GM06990 (cell line): Measurements from ENCODE around the gene MYEOV.

ENCODE experiments used
- DNase-seq: peaks from one replicate; pipeline ENCODE4 v3.0.0-alpha.2; 2011; ENCODE audit not compliant: insufficient read length; ENCODE audit errors: extremely low read depth
- H3K27me3 ChIP-seq: replicated peaks from 2 replicates; pipeline ENCODE4 v1.6.0; 2011; ENCODE audit warnings: low read length; ENCODE audit not compliant: control insufficient read depth, insufficient read depth
- H3K36me3 ChIP-seq: 2 replicates; pipeline ENCODE4 v1.5.1; 2011; ENCODE audit warnings: low read length; ENCODE audit not compliant: control insufficient read depth, insufficient read depth
- H3K4me3 ChIP-seq: replicated peaks from 2 replicates; pipeline ENCODE4 v1.5.1; 2011; ENCODE audit warnings: low read depth, mild to moderate bottlenecking, control low read depth, low read length
- TF ChIP-seq, protein P1 (sequence below): IDR thresholded peaks from 2 replicates; pipeline ENCODE4 v1.5.1; 2011; ENCODE audit warnings: low read length, control low read depth, mild to moderate bottlenecking, inconsistent platforms; ENCODE audit not compliant: insufficient read depth, poor library complexity, severe bottlenecking

The MYEOV gene

DNA sequence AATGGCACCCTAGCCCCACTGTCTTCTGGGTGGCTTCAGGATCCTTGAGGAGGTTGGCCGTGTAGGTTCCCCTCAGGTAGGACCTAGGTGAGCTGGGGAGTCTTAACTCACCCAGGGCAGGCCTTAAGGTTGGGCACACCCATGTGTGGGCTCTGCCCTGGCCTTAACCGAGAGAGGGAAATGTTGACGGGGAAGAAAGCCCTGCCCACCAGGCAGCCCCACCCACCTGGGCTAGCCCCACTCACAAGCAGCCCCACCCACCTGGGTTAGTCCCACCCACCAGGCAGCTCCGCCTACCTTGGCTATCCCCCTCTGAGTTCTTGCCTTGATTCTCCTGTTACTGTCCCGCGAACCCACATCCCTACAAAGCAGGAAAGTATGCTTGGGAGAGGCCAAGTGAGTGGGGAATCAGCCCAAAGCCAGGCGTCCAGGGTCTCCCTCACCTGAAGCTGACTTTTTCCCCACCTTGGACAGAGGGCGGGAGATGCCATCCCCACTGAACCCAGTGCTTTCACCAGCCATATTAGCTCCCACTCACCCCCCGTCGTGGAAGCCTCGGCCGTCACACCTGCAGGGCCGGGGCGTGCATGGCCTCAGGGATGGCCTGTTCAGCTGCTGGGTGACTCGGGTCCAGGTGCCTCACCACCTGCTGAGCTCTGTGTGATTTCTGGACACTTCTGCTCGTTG lies at the start of gene MYEOV:
Gene MYEOV (plus strand): TSS at position 337 of the 687 bp plus-strand sequence. CDS start 1,200 bp downstream, outside the sequence.
- peak; percentile 69 for DNase-seq
- no peaks in the 10 kb centered on the region for H3K27me3 ChIP-seq
- no peaks in the 10 kb centered on the region for H3K36me3 ChIP-seq
- TF ChIP-seq, protein P1, sequence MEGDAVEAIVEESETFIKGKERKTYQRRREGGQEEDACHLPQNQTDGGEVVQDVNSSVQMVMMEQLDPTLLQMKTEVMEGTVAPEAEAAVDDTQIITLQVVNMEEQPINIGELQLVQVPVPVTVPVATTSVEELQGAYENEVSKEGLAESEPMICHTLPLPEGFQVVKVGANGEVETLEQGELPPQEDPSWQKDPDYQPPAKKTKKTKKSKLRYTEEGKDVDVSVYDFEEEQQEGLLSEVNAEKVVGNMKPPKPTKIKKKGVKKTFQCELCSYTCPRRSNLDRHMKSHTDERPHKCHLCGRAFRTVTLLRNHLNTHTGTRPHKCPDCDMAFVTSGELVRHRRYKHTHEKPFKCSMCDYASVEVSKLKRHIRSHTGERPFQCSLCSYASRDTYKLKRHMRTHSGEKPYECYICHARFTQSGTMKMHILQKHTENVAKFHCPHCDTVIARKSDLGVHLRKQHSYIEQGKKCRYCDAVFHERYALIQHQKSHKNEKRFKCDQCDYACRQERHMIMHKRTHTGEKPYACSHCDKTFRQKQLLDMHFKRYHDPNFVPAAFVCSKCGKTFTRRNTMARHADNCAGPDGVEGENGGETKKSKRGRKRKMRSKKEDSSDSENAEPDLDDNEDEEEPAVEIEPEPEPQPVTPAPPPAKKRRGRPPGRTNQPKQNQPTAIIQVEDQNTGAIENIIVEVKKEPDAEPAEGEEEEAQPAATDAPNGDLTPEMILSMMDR, result no peak
- H3K4me3 ChIP-seq, result peak within 1 kb of the TSS; percentile 27

DNA sequence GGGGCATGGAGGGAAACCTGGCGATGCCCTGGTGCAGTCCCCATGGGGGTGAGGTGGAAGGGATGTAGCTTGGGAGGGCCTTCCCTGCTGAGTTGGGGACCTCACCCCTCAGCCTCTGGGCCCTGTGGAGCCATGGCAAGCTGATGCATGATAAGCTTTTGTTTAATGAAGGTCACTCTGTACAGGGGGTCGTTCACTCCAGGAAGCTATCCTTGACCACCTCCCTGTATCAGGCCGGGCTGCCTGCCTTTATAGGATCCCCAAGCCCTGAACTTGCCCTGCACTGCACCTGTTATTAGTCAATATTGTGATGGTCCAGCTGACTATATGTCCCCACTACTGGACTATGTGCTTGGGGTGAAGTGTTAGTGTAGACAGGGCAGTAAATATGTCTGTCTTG lies 49.7 kb upstream of the MYEOV start:
- H3K36me3 ChIP-seq, result no peaks in the 10 kb centered on the region
- TF ChIP-seq, protein P1, result no peak
- H3K27me3 ChIP-seq, result no peaks in the 10 kb centered on the region
- H3K4me3 ChIP-seq, result no peak overlapping the region
- no peak for DNase-seq

DNA sequence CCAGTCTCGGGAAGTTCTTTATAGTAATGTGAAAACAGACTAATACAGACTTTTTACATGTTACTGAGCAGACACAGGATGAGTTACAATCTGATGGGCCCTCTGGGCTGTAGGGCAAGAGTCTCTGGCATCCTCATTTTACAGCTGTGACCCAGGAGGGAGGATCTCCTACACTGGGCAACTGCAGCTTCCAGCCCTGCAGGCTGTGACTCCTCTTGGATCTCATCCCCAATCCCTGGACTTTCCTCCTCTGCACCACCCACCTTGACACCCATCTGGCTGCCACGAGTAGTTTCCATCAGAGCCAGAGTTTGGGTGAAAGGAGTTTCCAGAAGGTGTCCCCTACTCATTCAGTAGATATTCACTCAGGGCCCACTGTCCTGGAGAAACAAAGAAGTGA lies 48.9 kb upstream of the MYEOV start:
- TF ChIP-seq, protein P1, result no peak
- Histone ChIP-seq H3K36me3 (no peaks in the 10 kb centered on the region), H3K4me3 (no peak overlapping the region), H3K27me3 (no peaks in the 10 kb centered on the region)
- no peak for DNase-seq

DNA sequence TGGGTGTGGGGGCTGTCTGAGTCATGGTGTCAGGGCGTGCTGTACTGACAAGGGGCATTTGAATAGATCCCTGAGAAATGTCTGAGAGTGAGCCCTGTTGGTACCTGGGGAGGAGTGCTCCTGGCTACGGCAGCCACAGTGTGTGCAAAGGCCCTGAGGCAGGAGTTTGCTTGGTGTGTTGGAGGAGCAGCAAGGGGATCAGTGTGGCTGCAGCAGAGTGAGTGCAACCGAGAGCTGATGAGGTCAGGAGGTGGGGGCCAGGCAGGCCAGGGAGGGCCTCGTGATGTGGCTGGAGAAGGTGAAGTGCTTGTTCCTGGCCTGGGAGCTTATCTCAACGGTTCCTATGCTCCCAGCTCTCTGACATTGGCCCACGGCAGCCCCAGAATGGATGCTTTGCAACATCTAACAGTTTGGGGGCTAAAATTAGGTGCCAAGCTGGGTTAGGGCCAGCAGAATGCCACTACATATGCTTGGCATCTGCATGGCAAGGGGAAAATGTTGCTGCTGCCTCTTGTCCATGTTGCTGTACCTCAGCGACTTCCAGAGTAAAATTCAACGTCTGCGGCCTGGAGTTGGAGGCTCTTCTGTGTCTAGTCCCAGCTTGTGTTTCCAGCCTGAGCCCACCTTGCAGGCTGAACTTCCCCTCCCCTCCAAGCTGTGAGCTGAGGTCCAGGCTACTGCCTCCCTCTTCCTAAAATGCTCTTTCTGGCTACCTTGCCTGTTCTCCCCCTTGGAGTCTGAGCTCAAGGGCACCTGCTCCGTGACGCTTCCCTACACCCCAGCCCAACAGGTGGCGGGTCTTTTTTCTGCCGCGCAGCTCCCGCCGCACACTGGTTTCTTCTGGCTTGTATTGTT lies 48.2 kb upstream of the MYEOV start:
- TF ChIP-seq, protein P1, result no peak
- DNase-seq, result no peak
- H3K27me3 ChIP-seq, result no peaks in the 10 kb centered on the region
- H3K4me3 ChIP-seq, result no peak overlapping the region
- H3K36me3 ChIP-seq, result no peaks in the 10 kb centered on the region

DNA sequence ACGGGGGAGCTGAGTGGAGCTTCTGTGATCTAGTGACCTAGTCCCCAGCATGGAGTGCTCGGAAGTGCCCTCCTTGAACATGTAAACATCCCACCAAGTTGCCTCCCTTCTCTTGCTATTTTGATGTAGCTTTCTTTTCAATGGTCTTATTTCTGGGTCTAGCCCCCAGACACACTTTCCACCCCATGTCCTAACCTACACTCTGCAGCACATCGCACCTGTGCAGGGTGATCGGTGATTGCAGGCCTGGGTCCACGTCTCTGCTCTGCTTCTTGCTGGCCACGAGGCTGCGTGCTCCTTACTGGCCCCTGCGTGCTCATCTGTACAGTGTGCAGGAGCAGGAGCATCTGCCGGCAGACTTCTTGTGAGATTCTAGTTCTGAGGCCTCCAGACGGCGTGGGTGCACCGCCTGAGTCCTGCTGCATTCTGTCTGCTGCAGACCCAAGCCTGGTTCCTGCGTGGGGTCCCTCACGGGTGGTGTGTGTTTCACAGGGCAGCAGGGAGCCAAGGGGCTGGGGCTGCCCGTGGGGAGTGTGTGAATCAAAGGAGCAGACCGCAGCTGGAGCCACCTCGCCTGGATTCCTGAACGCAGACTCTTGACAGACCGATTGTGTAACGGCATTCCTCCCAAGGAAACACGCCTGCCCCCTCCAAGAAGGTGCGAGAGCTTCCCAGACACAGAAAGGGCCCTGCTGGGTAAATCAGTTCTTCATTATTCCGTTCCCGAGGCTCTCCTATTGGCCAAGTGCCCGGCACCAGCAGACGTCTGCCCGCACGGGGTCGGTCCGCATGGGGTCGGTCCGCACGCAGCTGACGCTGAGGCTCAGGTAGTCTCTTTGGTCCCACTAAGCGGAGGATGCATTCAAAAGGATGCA lies 44.4 kb upstream of the MYEOV start:
- H3K36me3 ChIP-seq, result no peaks in the 10 kb centered on the region
- H3K27me3 ChIP-seq, result no peaks in the 10 kb centered on the region
- no peak for DNase-seq
- TF ChIP-seq, protein P1, result no peak
- no peak overlapping the region for H3K4me3 ChIP-seq
